ENCODE results near the gene DLGAP4.

Gene DLGAP4

GRCh38 chr20:36351937-36352336 lies 45.8 kb downstream of the DLGAP4 start:
- no peak for DNase-seq (ENCODE audit: extremely low spot score)
- ChIA-PET CTCF (no interaction called here), POLR2A (no interaction called here)
- no peak for TF ChIP-seq CTCF (IDR thresholded peaks at IDR 0.05; ENCODE audit: control extremely low read depth, extremely low read depth, low read depth, missing control alignments)

GRCh38 chr20:36352843-36353553 lies 46.9 kb downstream of the DLGAP4 start:
- TF ChIP-seq CTCF (IDR thresholded peaks at IDR 0.05; ENCODE audit: control extremely low read depth, extremely low read depth, low read depth, missing control alignments) = no peak
- DNase-seq (ENCODE audit: extremely low spot score) = no peak
- POLR2A ChIA-PET = no interaction called here
- CTCF ChIA-PET = no interaction called here

- DNase-seq (ENCODE audit: extremely low spot score) = no peak
- POLR2A ChIA-PET = no interaction called here
- CTCF ChIA-PET = interaction anchor here (1.0 kb wide), 1 partner anchor 80 kb away, joined by 3 read pairs; no protein-coding TSS in a partner anchor
- no peak for TF ChIP-seq CTCF (IDR thresholded peaks at IDR 0.05; ENCODE audit: control extremely low read depth, extremely low read depth, low read depth, missing control alignments)
Measured at GRCh38 chr20:36353740-36354139, 47.6 kb downstream of the DLGAP4 start.

- POLR2A ChIA-PET = no interaction called here
- DNase-seq (ENCODE audit: extremely low spot score) = no peak
- CTCF ChIA-PET = interaction anchor here (1.6 kb wide), 1 partner anchor 84 kb away, joined by 5 read pairs; no protein-coding TSS in a partner anchor
- TF ChIP-seq CTCF (IDR thresholded peaks at IDR 0.05; ENCODE audit: control extremely low read depth, extremely low read depth, low read depth, missing control alignments) = no peak
Measured at GRCh38 chr20:36355469-36356171, 49.5 kb downstream of the DLGAP4 start.

GRCh38 chr20:36359668-36360406 lies 53.7 kb downstream of the DLGAP4 start:
- POLR2A ChIA-PET = no interaction called here
- TF ChIP-seq CTCF (IDR thresholded peaks at IDR 0.05; ENCODE audit: control extremely low read depth, extremely low read depth, low read depth, missing control alignments) = no peak
- CTCF ChIA-PET = interaction anchor here (1.9 to 2.1 kb wide), 2 partner anchors 9 to 158 kb away, joined by 4 to 5 read pairs; no protein-coding TSS in a partner anchor

GRCh38 chr20:36360429-36360828 lies 54.3 kb downstream of the DLGAP4 start:
- TF ChIP-seq CTCF (IDR thresholded peaks at IDR 0.05; ENCODE audit: control extremely low read depth, extremely low read depth, low read depth, missing control alignments) = no peak
- ChIA-PET POLR2A (no interaction called here), CTCF (interaction anchor here (1.9 to 2.1 kb wide), 2 partner anchors 9 to 158 kb away, joined by 4 to 5 read pairs; no protein-coding TSS in a partner anchor)

More at GRCh38 chr20:36359668-36360406, 53.7 kb downstream of the DLGAP4 start:
- no peak for DNase-seq (ENCODE audit: extremely low spot score)

More at GRCh38 chr20:36360429-36360828, 54.3 kb downstream of the DLGAP4 start:
- no peak for DNase-seq (ENCODE audit: extremely low spot score)
